Esophagus squamous epithelium (tissue), 5 donors: ENCODE measurements around the gene PI4K2B. TPM values are rescaled to one million over a fixed set of nuclear protein-coding genes. Genes with fewer than 3 reads are reported as not detected.
"Not testable (repeated sequence)": the region's sequence is repeated elsewhere in the genome, so short reads cannot be mapped to it uniquely, and the experiment has no call there.

Experiments used
- DNase-seq: peaks from one replicate; lab custom pipeline; 2025; lab: John Stamatoyannopoulos, UW
- H3K27ac ChIP-seq, 4 donors: fragments of 200-600 bp; sonication (generic); one replicate each; pipeline ENCODE4 v1.5.1; 2016 to 2019; ENCODE audit warnings: mild to moderate bottlenecking in 1 of 4
- H3K27me3 ChIP-seq, 4 donors: fragments of 200-600 bp; sonication (generic); 1 replicate in 3 of 4; 2 replicates in 1 of 4; pipeline versions ENCODE4 v1.5.1 to v1.6.0; 2017 to 2021; ENCODE audit warnings: antibody characterized with exemption in 1 of 4
- H3K36me3 ChIP-seq, 3 donors: fragments of 200-600 bp; sonication (generic); one replicate each; pipeline ENCODE4 v1.5.1; 2016 to 2019
- H3K4me1 ChIP-seq, 3 donors: fragments of 200-600 bp; sonication (generic); one replicate each; pipeline ENCODE4 v1.5.1; 2017 to 2019
- H3K4me3 ChIP-seq, 4 donors: fragments of 200-600 bp; sonication (generic); 1 replicate in 3 of 4; 2 replicates in 1 of 4; pipeline ENCODE4 v1.5.1; 2016 to 2019; ENCODE audit warnings: mild to moderate bottlenecking in 2 of 4, moderate library complexity in 1 of 4
- H3K9me3 ChIP-seq, 3 donors: fragments of 200-600 bp; sonication (generic); one replicate each; pipeline ENCODE4 v1.5.1; 2016 to 2019
- CTCF ChIP-seq, 6 experiments: fragments of 450-650 bp in 4 of 6; fragments of 200-600 bp in 2 of 6; sonication (generic) in 2 of 6; IDR thresholded peaks; one replicate each; pipeline ENCODE4 v1.5.1; 2016 to 2019; ENCODE audit warnings: antibody characterized with exemption in 6 of 6, mild to moderate bottlenecking in 4 of 6, moderate library complexity in 4 of 6
- POLR2A ChIP-seq, 4 donors: fragments of 450-650 bp; IDR thresholded peaks; one replicate each; pipeline ENCODE4 v1.6.1; 2017; ENCODE audit warnings: antibody characterized with exemption in 4 of 4, mild to moderate bottlenecking in 4 of 4, moderate library complexity in 3 of 4
- WGBS, 2 donors: methylation state at CpG; one replicate each; pipeline ENCODE4 v1.1.5; 2018; 5-methylcytosine and 5-hydroxymethylcytosine counted together
- intact Hi-C: fragments of 100-400 bp; cut with DNase I; formaldehyde crosslinking; loops from one replicate; pipeline ENCODE4 v1.15.0; 2022
- total RNA-seq, 4 donors: library from RNA; depleted of rRNA; stranded (reverse); fragments of >200 nt; gene quantifications; one replicate each; pipeline ENCODE4 v1.1.0, GENCODE V29; 2016
- donor health status: DM: yes; HTN: yes; CAD: no.

Gene PI4K2B
- total RNA-seq, 4 donors from 2014 or later: 11.7 to 31.7 (median 26.8) TPM

GRCh38 chr4:25235401-25235800, 1.6 kb downstream of the PI4K2B start:
- Histone ChIP-seq H3K27me3 (no peaks in the 10 kb centered on the region), H3K4me1 (peaks cover 12 to 33% (median 27%) of the 10 kb centered on the region in 3 donors), H3K9me3 (peaks cover 0 to 12% (median 5%) of the 10 kb centered on the region in 3 donors), H3K27ac (peak overlapping the region; percentile 90 to 98 (median 98)), H3K36me3 (no peaks in the 10 kb centered on the region), H3K4me3 (peak overlapping the region; percentile 65 to 94 (median 81))
- DNase-seq: no peak
- no peak for TF ChIP-seq POLR2A (IDR thresholded peaks at IDR 0.05)
- intact Hi-C loops: no loop called here
- WGBS, 2 donors: 18 to 22% methylated on average over 6 of the region's 6 CpGs

GRCh38 chr4:25236030-25236429, 2.2 kb downstream of the PI4K2B start:
- H3K27ac ChIP-seq, intact Hi-C loops, H3K36me3 ChIP-seq, H3K27me3 ChIP-seq, DNase-seq: not testable (repeated sequence)
- peak overlapping the region in 1 of 4 donors; percentile 94 for H3K4me3 ChIP-seq
- peaks cover 16 to 39% (median 31%) of the 10 kb centered on the region in 3 donors for H3K4me1 ChIP-seq
- WGBS, 2 donors: 83 to 90% methylated on average over 2 of the region's 2 CpGs
- peaks cover 0 to 12% (median 5%) of the 10 kb centered on the region in 3 donors for H3K9me3 ChIP-seq

- Histone ChIP-seq H3K27me3 (no peaks in the 10 kb centered on the region), H3K4me1 (peaks cover 16 to 41% (median 31%) of the 10 kb centered on the region in 3 donors), H3K36me3 (no peaks in the 10 kb centered on the region), H3K9me3 (peaks cover 0 to 8% (median 5%) of the 10 kb centered on the region in 3 donors), H3K27ac (no peak overlapping the region), H3K4me3 (no peak overlapping the region)
- 83 to 89% methylated on average over 2 of the region's 2 CpGs for WGBS, 2 donors
- no peak for TF ChIP-seq POLR2A (IDR thresholded peaks at IDR 0.05)
- no peak for TF ChIP-seq CTCF (IDR thresholded peaks at IDR 0.05)
- intact Hi-C loops: no loop called here
- DNase-seq: no peak
Observed at GRCh38 chr4:25236971-25237370, 3.1 kb downstream of the PI4K2B start.

GRCh38 chr4:25238052-25238451, 4.2 kb downstream of the PI4K2B start:
- H3K27ac ChIP-seq: no peak overlapping the region
- no peaks in the 10 kb centered on the region for H3K27me3 ChIP-seq
- H3K36me3 ChIP-seq: no peaks in the 10 kb centered on the region
- H3K4me3 ChIP-seq: no peak overlapping the region
- no peak for DNase-seq
- no peak for TF ChIP-seq POLR2A (IDR thresholded peaks at IDR 0.05)
- H3K9me3 ChIP-seq: peaks cover 0 to 2% (median 1%) of the 10 kb centered on the region in 3 donors
- WGBS, 2 donors: 91 to 92% methylated on average over 1 of the region's 1 CpG
- peaks cover 16 to 41% (median 31%) of the 10 kb centered on the region in 3 donors for H3K4me1 ChIP-seq
- intact Hi-C loops: no loop called here

- H3K4me3 ChIP-seq, intact Hi-C loops, H3K27me3 ChIP-seq, H3K36me3 ChIP-seq, H3K9me3 ChIP-seq, DNase-seq: not testable (repeated sequence)
- H3K4me1 ChIP-seq: peaks cover 16 to 41% (median 31%) of the 10 kb centered on the region in 3 donors
- WGBS, 2 donors: 100% methylated on average over 1 to 4 of the region's 15 CpGs
- peak overlapping the region in 2 of 4 donors; percentile 21 to 33 for H3K27ac ChIP-seq
Observed at GRCh38 chr4:25239528-25239927, 5.7 kb downstream of the PI4K2B start.

- H3K9me3 ChIP-seq, H3K36me3 ChIP-seq, DNase-seq, H3K27me3 ChIP-seq, H3K27ac ChIP-seq, H3K4me3 ChIP-seq: not testable (repeated sequence)
- H3K4me1 ChIP-seq: peaks cover 16 to 32% (median 26%) of the 10 kb centered on the region in 3 donors
- intact Hi-C loops: loop anchor here (10.0 kb wide), 1 partner anchor 54 kb away; no protein-coding TSS in a partner anchor
- WGBS, 2 donors: 38 to 50% methylated on average over 1 of the region's 1 CpG
Observed at GRCh38 chr4:25240754-25241210, 6.9 kb downstream of the PI4K2B start.

DNA sequence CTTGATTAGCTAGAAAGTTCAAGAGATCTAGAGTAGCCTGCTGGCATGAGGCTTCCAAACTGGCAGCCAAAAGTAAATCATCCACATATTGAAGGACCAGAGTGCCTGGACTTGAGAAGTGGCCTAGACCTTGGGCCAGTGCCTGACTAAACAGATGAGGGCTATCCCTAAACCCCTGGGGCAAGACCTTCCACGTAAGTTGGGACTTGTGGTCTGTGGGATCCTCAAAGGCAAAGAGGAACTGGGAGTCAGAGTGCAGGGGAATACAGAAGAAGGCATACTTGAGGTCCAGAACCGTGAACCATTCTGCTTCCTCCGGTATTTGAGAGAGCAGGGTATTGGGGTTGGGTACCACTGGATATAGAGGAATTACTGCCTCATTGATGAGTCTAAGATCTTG, 8.4 kb downstream of the PI4K2B start:
- H3K27ac ChIP-seq, H3K36me3 ChIP-seq, H3K27me3 ChIP-seq, DNase-seq, H3K9me3 ChIP-seq, H3K4me3 ChIP-seq: not testable (repeated sequence)
- WGBS, 2 donors: 72 to 76% methylated on average over 3 of the region's 3 CpGs
- intact Hi-C loops: loop anchor here (10.0 kb wide), 1 partner anchor 53 kb away; no protein-coding TSS in a partner anchor
- H3K4me1 ChIP-seq: peaks cover 15 to 19% (median 16%) of the 10 kb centered on the region in 3 donors

- Histone ChIP-seq H3K36me3 (no peaks in the 10 kb centered on the region), H3K4me3 (no peak overlapping the region), H3K4me1 (peaks cover 6 to 10% (median 7%) of the 10 kb centered on the region in 3 donors), H3K27me3 (no peaks in the 10 kb centered on the region), H3K27ac (no peak overlapping the region), H3K9me3 (no peaks in the 10 kb centered on the region)
- no peak for TF ChIP-seq CTCF (IDR thresholded peaks at IDR 0.05)
- TF ChIP-seq POLR2A (IDR thresholded peaks at IDR 0.05): no peak
- intact Hi-C loops: loop anchor here (10.0 kb wide), 1 partner anchor 50 kb away; no protein-coding TSS in a partner anchor
- no peak for DNase-seq
- WGBS, 2 donors: 96 to 98% methylated on average over 4 to 10 of the region's 10 CpGs
Observed at GRCh38 chr4:25245181-25245580, 11.3 kb downstream of the PI4K2B start.
